Endothelial cell of umbilical vein (primary cell): ENCODE measurements around the gene CCND2. TPM values are rescaled to one million over a fixed set of nuclear protein-coding genes. Genes with fewer than 3 reads are reported as not detected.

Source experiments
- BruUV-seq: library from RNA; stranded (reverse); fragments of 400-500 nt; replicated peaks from 2 replicates; lab custom pipeline; 2021; lab: Mats Ljungman, UMichigan
- CTCF ChIA-PET: fragments of 300-600, 350-600 bp; sonication (Branson Sonifier 250); formaldehyde crosslinking; loops from one replicate; lab custom pipeline; 2021; ENCODE audit warnings: antibody characterized with exemption, inconsistent platforms; lab: Charles Lee
- POLR2A ChIA-PET: fragments of 300-600, 350-600 bp; sonication (Branson Sonifier 250); formaldehyde crosslinking; loops from one replicate; lab custom pipeline; 2021; ENCODE audit warnings: antibody characterized with exemption, inconsistent platforms; lab: Charles Lee
- DNase-seq: peaks from one replicate; pipeline ENCODE4 v3.0.0-alpha.2; 2011; ENCODE audit warnings: low read depth, low spot score
- FAIRE-seq: peaks from 2 replicates; lab custom pipeline; 2011; peaks lifted over from hg19 to GRCh38; lab: Jason Lieb, UNC
- H2AFZ ChIP-seq: 2 replicates; pipeline ENCODE4 v1.6.0; 2012; ENCODE audit warnings: low read depth, low read length, control low read depth, inconsistent platforms
- H3K27ac ChIP-seq: 2 replicates; pipeline ENCODE4 v1.5.1; 2011; ENCODE audit warnings: low read depth, mild to moderate bottlenecking, control low read depth, low read length, moderate library complexity; ENCODE audit not compliant: insufficient read depth
- H3K27me3 ChIP-seq, 2 experiments: 2 replicates each; pipeline versions ENCODE4 v1.6.0 to v1.6.1; 2011; ENCODE audit warnings: low read length in 2 of 2, mixed read lengths in 1 of 2; ENCODE audit not compliant: control insufficient read depth in 2 of 2, insufficient read depth in 2 of 2
- H3K36me3 ChIP-seq, 2 experiments: 2 replicates in 1 of 2; 3 replicates in 1 of 2; pipeline ENCODE4 v1.5.1; 2011; ENCODE audit warnings: low read length in 2 of 2, mild to moderate bottlenecking in 1 of 2, moderate library complexity in 1 of 2; ENCODE audit not compliant: control insufficient read depth in 2 of 2, insufficient read depth in 2 of 2; ENCODE audit errors: extremely low read depth in 1 of 2
- H3K4me1 ChIP-seq: 3 replicates; pipeline ENCODE4 v1.5.1; 2011; ENCODE audit warnings: mild to moderate bottlenecking, low read length; ENCODE audit not compliant: control insufficient read depth, insufficient read depth; ENCODE audit errors: extremely low read depth
- H3K4me2 ChIP-seq: 2 replicates; pipeline ENCODE4 v1.6.1; 2011; ENCODE audit warnings: low read length, control low read depth, mixed read lengths; ENCODE audit not compliant: insufficient read depth
- H3K4me3 ChIP-seq, 3 experiments: fragments of 200-600 bp in 1 of 3; sonication (generic), shearing (Covaris generic) in 1 of 3; replicated peaks in 1 of 3; 2 replicates each; pipeline ENCODE4 v1.5.1; 2011 to 2016; ENCODE audit warnings: control low read depth in 3 of 3, low read length in 3 of 3, mild to moderate bottlenecking in 2 of 3, inconsistent platforms in 1 of 3, low read depth in 1 of 3, moderate library complexity in 1 of 3; ENCODE audit not compliant: insufficient read depth in 1 of 3
- H3K79me2 ChIP-seq: 2 replicates; pipeline ENCODE4 v1.6.0; 2012; ENCODE audit warnings: low read length, inconsistent platforms; ENCODE audit not compliant: control insufficient read depth, insufficient read depth
- H3K9ac ChIP-seq: replicated peaks from 2 replicates; pipeline ENCODE3; 2011; ENCODE audit warnings: low read length, control low read depth; ENCODE audit not compliant: insufficient read depth; ENCODE audit errors: extremely low read depth
- H3K9me1 ChIP-seq: replicated peaks from 3 replicates; pipeline ENCODE4 v1.6.0; 2011; ENCODE audit warnings: mild to moderate bottlenecking, low read length; ENCODE audit not compliant: control insufficient read depth, insufficient read depth; ENCODE audit errors: extremely low read depth
- H3K9me3 ChIP-seq: replicated peaks from 2 replicates; pipeline ENCODE4 v1.5.1; 2012; ENCODE audit warnings: low read length, inconsistent platforms; ENCODE audit not compliant: control insufficient read depth, insufficient read depth
- H4K20me1 ChIP-seq: replicated peaks from 2 replicates; pipeline ENCODE3; 2011; ENCODE audit warnings: mild to moderate bottlenecking, low read length; ENCODE audit not compliant: control insufficient read depth, insufficient read depth; ENCODE audit errors: extremely low read depth
- EZH2 ChIP-seq: IDR thresholded peaks from 2 replicates; pipeline ENCODE4 v1.6.1; 2012; ENCODE audit warnings: borderline replicate concordance, low read depth, mild to moderate bottlenecking, moderate library complexity, low read length, inconsistent platforms; ENCODE audit not compliant: severe bottlenecking
- FOS ChIP-seq: IDR thresholded peaks from 2 replicates; pipeline ENCODE4 v1.6.1; 2011; ENCODE audit warnings: mild to moderate bottlenecking, low read length, moderate library complexity, borderline replicate concordance; ENCODE audit not compliant: insufficient read depth
- GATA2 ChIP-seq: IDR thresholded peaks from 2 replicates; pipeline ENCODE4 v1.7.0; 2011; ENCODE audit warnings: low read depth, mild to moderate bottlenecking, moderate library complexity, mixed read lengths, low read length; ENCODE audit not compliant: insufficient read length, insufficient read depth
- JUN ChIP-seq: IDR thresholded peaks from 2 replicates; pipeline ENCODE4 v1.6.1; 2011; ENCODE audit warnings: borderline replicate concordance, low read depth; ENCODE audit not compliant: insufficient read length, insufficient read depth
- MYC ChIP-seq: IDR thresholded peaks from one replicate; pipeline ENCODE4 v1.6.1; 2011; ENCODE audit warnings: mild to moderate bottlenecking, low read depth, low read length
- POLR2A ChIP-seq: IDR thresholded peaks from 2 replicates; pipeline ENCODE4 v1.6.1; 2012; ENCODE audit warnings: low read depth, mild to moderate bottlenecking, control low read depth, low read length
- POLR2AphosphoS5 ChIP-seq: IDR thresholded peaks from 2 replicates; pipeline ENCODE4 v1.6.1; 2012; ENCODE audit warnings: low read depth, mild to moderate bottlenecking, control low read depth, low read length, moderate library complexity; ENCODE audit not compliant: insufficient read depth
- dilution Hi-C: fragments of 300-500 bp; cut with MboI; formaldehyde crosslinking; loops from one replicate; pipeline ENCODE4 v1.15.0; 2019; ENCODE audit warnings: low sequenced_read_pairs; ENCODE audit not compliant: extremely low pct_ligation_motif_present
- intact Hi-C: fragments of 100-400 bp; cut with micrococcal nuclease; formaldehyde crosslinking; loops from one replicate; pipeline ENCODE4 v1.10.0; 2022
- polyA plus RNA-seq, 4 experiments: library from polyadenylated mRNA; depleted of rRNA in 3 of 4; stranded (reverse) in 3 of 4; unstranded in 1 of 4; fragments of >200 nt; gene quantifications; 2 replicates each; pipeline versions ENCODE4 v1.2.1 to v1.2.3, GENCODE V29; 2011 to 2012; ENCODE audit warnings: missing spikeins in 1 of 4
- total RNA-seq: library from RNA; stranded (reverse); gene quantifications from 2 replicates; pipeline ENCODE4 v1.2.3, GENCODE V29; 2021
- TF ChIP-seq, protein P1 (sequence below): IDR thresholded peaks from 2 replicates; pipeline ENCODE4 v1.6.1; 2011; ENCODE audit not compliant: insufficient read depth, insufficient read length
- TF ChIP-seq, protein P2 (sequence below), 2 donors: IDR thresholded peaks; 1 replicate in 1 of 2; 2 replicates in 1 of 2; pipeline ENCODE4 v1.5.1; 2011; ENCODE audit warnings: low read length in 2 of 2, mild to moderate bottlenecking in 2 of 2, moderate library complexity in 2 of 2, control low read depth in 1 of 2, inconsistent platforms in 1 of 2, low read depth in 1 of 2; ENCODE audit not compliant: insufficient read depth in 1 of 2; ENCODE audit errors: extremely low read depth in 1 of 2

Gene CCND2
- total and polyA plus RNA-seq, 2 donors (not counting 3 experiments of a cell fraction or from before 2014, with no cell fraction given), result 0.68 to 3.4 TPM

DNA sequence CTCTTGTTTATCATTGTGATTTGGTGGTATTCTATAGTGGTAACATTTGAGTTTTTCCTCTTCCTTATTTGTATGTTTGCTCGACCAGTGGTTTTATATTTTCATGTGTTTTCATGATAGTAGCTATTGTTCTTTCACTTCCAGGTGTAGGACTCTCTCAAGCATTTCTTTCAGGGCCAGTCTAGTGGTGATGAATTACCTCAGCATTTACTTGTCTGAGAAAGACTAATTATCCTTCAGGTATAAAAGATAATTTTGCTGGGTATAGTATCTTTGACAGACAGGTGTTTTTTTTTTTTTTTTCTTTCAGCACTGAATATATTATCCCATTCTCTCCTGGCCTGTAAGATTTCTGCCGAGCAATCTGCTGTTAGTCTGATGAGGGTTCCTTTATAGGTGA is 35.0 kb upstream of the CCND2 start:
- dilution Hi-C loops (no loop called here), intact Hi-C loops (no loop called here)
- H3K27me3 ChIP-seq, result peaks cover 0 to 2% of the 10 kb centered on the region in 2 experiments
- FAIRE-seq (no peak), DNase-seq (no peak)
- POLR2A ChIA-PET, result no interaction called here
- no peak overlapping the region for H3K4me3 ChIP-seq
- no peaks in the 10 kb centered on the region for H3K36me3 ChIP-seq
- H2AFZ ChIP-seq, result no peak overlapping the region
- BruUV-seq, result no TSS peak
- H3K79me2 ChIP-seq, result no peaks in the 10 kb centered on the region
- H3K4me1 ChIP-seq, result no peaks in the 10 kb centered on the region
- TF ChIP-seq GATA2 (no peak), POLR2AphosphoS5 (no peak), POLR2A (no peak), JUN (no peak), EZH2 (no peak), FOS (no peak), MYC (no peak)
- TF ChIP-seq, protein P1, sequence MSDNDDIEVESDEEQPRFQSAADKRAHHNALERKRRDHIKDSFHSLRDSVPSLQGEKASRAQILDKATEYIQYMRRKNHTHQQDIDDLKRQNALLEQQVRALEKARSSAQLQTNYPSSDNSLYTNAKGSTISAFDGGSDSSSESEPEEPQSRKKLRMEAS, result no peak
- TF ChIP-seq, protein P2, sequence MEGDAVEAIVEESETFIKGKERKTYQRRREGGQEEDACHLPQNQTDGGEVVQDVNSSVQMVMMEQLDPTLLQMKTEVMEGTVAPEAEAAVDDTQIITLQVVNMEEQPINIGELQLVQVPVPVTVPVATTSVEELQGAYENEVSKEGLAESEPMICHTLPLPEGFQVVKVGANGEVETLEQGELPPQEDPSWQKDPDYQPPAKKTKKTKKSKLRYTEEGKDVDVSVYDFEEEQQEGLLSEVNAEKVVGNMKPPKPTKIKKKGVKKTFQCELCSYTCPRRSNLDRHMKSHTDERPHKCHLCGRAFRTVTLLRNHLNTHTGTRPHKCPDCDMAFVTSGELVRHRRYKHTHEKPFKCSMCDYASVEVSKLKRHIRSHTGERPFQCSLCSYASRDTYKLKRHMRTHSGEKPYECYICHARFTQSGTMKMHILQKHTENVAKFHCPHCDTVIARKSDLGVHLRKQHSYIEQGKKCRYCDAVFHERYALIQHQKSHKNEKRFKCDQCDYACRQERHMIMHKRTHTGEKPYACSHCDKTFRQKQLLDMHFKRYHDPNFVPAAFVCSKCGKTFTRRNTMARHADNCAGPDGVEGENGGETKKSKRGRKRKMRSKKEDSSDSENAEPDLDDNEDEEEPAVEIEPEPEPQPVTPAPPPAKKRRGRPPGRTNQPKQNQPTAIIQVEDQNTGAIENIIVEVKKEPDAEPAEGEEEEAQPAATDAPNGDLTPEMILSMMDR (IDR thresholded peaks at IDR 0.05; ENCODE audit: extremely low read depth in 1 of 2, insufficient read depth in 1 of 2, low read depth in 1 of 2, low read length in 2 of 2), result no peak
- CTCF ChIA-PET, result no interaction called here
- H3K27ac ChIP-seq, result no peak overlapping the region
- H4K20me1 ChIP-seq, result no peaks in the 10 kb centered on the region
- no peak overlapping the region for H3K4me2 ChIP-seq
- no peaks in the 10 kb centered on the region for H3K9me1 ChIP-seq
- no peaks in the 10 kb centered on the region for H3K9me3 ChIP-seq
- no peak overlapping the region for H3K9ac ChIP-seq
